Measurements from ENCODE around the gene SCG5. TPM values are rescaled to one million over a fixed set of nuclear protein-coding genes. Genes with fewer than 3 reads are reported as not detected.

Gene SCG5
- total RNA-seq, 6 experiments from 2014 or later: 2.6 to 18.3 (median 4.4) TPM

GRCh38 chr15:32668942-32669341 lies 27.4 kb downstream of the SCG5 start:
- Histone ChIP-seq H3K27me3 (no peaks in the 10 kb centered on the region), H3K36me3 (no peaks in the 10 kb centered on the region), H3K27ac (no peak overlapping the region), H3K4me3 (no peak overlapping the region), H3K9me3 (no peaks in the 10 kb centered on the region), H3K4me1 (peaks cover 0 to 15% (median 2%) of the 10 kb centered on the region in 4 donors)
- TF ChIP-seq CTCF (IDR thresholded peaks at IDR 0.05) (no peak), POLR2A (IDR thresholded peaks at IDR 0.05) (no peak)
- DNase-seq (no peak), ATAC-seq (no peak)
- WGBS (ENCODE audit: insufficient coverage, low coverage, low lambda C conversion rate, missing lambda C conversion rate): 100% methylated on average over 2 of the region's 2 CpGs
- intact Hi-C loops (cut with DNase I): loop anchor here in 1 of 2 donors (10.0 kb wide), 1 partner anchor 266 kb away; no protein-coding TSS in a partner anchor

GRCh38 chr15:32669896-32670611 lies 28.5 kb downstream of the SCG5 start:
- DNase-seq: peak in 1 of 3 donors; percentile 51
- no peaks in the 10 kb centered on the region for H3K27me3 ChIP-seq
- TF ChIP-seq CTCF (IDR thresholded peaks at IDR 0.05) (no peak), POLR2A (IDR thresholded peaks at IDR 0.05) (no peak)
- no peak overlapping the region for H3K27ac ChIP-seq
- H3K4me1 ChIP-seq: peaks cover 0 to 15% (median 2%) of the 10 kb centered on the region in 4 donors
- H3K9me3 ChIP-seq: no peaks in the 10 kb centered on the region
- ATAC-seq: peak; percentile 70 to 86 (median 82)
- no peaks in the 10 kb centered on the region for H3K36me3 ChIP-seq
- no peak overlapping the region for H3K4me3 ChIP-seq
- 38% methylated on average over 5 of the region's 5 CpGs for WGBS (ENCODE audit: insufficient coverage, low coverage, low lambda C conversion rate, missing lambda C conversion rate)
- intact Hi-C loops (cut with DNase I): loop anchor here in 1 of 2 donors (10.0 kb wide), 1 partner anchor 265 kb away; no protein-coding TSS in a partner anchor

GRCh38 chr15:32670623-32671022 lies 29.1 kb downstream of the SCG5 start:
- H3K4me3 ChIP-seq: no peak overlapping the region
- peaks cover 0 to 15% (median 2%) of the 10 kb centered on the region in 4 donors for H3K4me1 ChIP-seq
- no peak overlapping the region for H3K27ac ChIP-seq
- peak in 3 of 4 donors; percentile 30 to 56 (median 44) for ATAC-seq
- no peaks in the 10 kb centered on the region for H3K36me3 ChIP-seq
- TF ChIP-seq CTCF (IDR thresholded peaks at IDR 0.05) (no peak), POLR2A (IDR thresholded peaks at IDR 0.05) (no peak)
- intact Hi-C loops (cut with DNase I): no loop called here
- no peaks in the 10 kb centered on the region for H3K9me3 ChIP-seq
- WGBS (ENCODE audit: insufficient coverage, low coverage, low lambda C conversion rate, missing lambda C conversion rate): 45% methylated on average over 3 of the region's 3 CpGs
- no peak for DNase-seq
- no peaks in the 10 kb centered on the region for H3K27me3 ChIP-seq

GRCh38 chr15:32671339-32672325 lies 30.1 kb downstream of the SCG5 start:
- H3K27ac ChIP-seq: no peak overlapping the region
- WGBS (ENCODE audit: insufficient coverage, low coverage, low lambda C conversion rate, missing lambda C conversion rate): 91% methylated on average over 18 of the region's 29 CpGs
- ATAC-seq (no peak), DNase-seq (no peak)
- peaks cover 0 to 23% (median 6%) of the 10 kb centered on the region in 4 donors for H3K4me1 ChIP-seq
- no peaks in the 10 kb centered on the region for H3K27me3 ChIP-seq
- H3K9me3 ChIP-seq: no peaks in the 10 kb centered on the region
- intact Hi-C loops (cut with DNase I): no loop called here
- no peaks in the 10 kb centered on the region for H3K36me3 ChIP-seq
- no peak for TF ChIP-seq CTCF (IDR thresholded peaks at IDR 0.05)
- no peak for TF ChIP-seq POLR2A (IDR thresholded peaks at IDR 0.05)
- no peak overlapping the region for H3K4me3 ChIP-seq

Data from right lobe of liver (tissue), 6 donors.